HG03060 (cell line): ENCODE results near the gene DCAF5.
"Not testable (repeated sequence)": the region's sequence is repeated elsewhere in the genome, so short reads cannot be mapped to it uniquely, and the experiment has no call there.

Experiments
- ATAC-seq: cut with Tn5 transposase; IDR thresholded peaks from one replicate; pipeline ENCODE4 v1.9.1; 2021; ENCODE audit warnings: low read depth, moderate number of reproducible peaks; ENCODE audit not compliant: unreplicated experiment

DCAF5 gene

DNA sequence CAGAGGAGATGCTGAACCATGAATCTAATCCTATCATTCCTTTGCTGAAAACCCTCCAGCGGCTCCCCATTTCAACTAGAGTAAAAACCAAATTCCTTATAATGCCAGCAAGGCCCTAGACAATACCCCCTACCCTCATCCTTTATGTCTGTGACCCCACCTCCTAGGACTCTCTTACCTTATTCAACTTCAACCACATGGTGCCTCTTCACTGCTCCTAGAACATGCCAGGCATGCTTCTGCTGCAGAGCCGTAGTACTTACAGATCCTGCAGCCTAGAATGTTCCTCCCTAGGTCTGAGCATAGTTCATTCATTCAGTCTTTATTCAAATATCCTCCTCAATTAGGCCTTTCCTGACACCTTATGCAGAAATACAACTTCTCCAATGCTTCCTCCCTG lies 54.9 kb downstream of the DCAF5 start:
- no peak for ATAC-seq

DNA sequence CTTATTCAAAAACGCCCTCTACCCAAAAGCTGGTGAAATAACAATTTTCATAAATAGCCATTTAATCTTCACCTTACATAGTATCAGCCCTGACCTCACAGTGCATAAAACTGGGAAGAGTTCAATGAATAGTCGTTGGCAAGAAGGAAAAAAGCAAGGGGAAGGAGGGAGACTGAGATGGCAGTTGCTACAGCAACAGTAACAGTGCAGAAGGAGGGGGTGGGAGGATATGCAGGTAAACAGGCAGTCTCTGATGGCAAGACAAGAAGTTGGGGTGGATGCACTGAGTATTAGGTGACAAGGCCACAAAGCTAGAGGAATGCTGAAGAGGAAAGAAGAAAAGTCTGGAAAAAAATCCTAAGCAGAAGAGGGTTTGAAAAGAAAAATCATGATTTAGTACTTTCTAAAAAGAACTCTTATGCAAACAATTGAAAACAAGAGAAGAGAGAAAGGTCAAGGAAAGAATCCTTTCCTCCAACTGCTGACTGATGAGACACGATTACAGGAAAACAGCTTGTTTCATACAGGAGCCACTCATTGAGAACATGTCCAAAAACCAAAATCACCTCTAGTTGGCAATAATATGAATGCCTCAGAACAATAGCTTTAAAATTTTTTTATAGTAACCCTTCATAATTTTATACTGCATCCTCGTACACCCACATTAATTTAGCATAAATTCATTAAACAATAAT lies 56.0 kb downstream of the DCAF5 start:
- ATAC-seq: no peak

DNA sequence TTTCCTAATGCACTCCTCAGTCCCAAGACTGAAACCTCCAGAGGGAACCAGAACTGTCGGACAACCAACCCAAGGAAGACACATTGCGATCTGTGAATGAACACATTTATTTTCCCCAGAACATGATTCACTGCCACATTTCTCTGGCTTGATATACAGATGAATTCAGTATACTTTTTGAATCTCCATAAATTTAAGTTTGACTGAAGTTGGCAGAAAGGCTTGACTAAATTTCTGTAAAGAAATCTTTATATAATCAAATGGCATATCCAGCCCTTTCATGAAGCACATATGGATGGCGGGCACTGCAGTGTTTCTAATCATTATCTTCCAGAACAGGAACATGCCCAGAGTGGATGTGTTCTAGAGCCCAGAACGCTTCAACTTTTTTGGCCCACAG lies 56.7 kb downstream of the DCAF5 start:
- ATAC-seq: no peak

DNA sequence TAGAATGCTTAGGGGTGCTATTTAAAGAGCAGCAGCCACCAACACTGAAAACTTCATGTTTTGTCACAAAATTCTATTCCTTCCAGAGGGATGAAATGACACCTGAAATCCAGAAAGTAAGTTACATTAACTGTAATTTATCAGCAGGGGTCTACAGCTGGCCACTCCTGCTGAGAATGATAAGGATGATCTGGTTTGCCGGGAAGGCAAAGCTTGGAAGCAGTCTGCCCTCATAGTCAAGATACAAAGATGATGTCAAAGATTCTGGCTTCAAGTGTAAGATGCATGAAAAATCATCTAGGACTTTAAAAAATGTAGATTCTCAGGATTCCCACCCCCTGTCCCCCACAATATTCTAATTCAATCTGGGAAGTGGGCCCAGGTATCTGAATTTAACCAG lies 58.4 kb downstream of the DCAF5 start:
- ATAC-seq: no peak

DNA sequence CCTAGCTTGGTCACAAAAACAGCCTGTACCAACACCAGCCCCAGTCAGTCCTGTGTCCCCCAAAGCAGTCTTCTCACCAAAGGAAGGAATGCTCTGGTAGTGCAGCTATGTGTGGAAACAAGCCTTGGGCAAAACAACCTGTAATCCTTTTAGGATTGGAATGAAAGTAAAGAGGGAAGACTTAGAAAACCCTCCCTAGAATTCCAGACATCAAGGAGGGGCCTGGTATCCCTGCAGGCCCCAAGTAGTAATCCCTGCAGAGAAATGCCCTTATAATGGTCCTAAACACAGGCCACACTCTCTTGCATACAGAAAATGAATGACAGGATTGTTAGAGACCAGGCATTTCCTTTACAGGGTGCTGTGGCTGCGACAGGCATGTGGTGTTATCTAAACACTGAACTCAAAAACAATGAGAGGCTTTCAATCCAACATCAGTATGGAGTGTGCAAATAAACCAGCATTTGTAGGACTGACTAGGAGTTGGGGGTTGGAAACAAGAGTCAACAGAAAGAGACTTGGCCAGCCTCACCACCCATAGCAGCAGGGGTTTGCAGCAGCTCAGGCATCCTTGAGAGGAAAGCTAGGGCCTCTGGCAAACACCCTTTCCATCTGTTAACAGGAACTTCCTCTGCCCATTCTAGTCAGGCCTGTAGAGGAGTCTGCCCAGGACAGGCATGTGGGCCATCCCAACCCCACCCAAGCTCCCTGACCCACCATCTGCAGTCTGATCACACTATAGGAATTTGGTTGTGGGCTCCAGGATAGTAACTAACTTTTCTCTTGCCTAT lies 59.1 kb downstream of the DCAF5 start:
- ATAC-seq: no peak

DNA sequence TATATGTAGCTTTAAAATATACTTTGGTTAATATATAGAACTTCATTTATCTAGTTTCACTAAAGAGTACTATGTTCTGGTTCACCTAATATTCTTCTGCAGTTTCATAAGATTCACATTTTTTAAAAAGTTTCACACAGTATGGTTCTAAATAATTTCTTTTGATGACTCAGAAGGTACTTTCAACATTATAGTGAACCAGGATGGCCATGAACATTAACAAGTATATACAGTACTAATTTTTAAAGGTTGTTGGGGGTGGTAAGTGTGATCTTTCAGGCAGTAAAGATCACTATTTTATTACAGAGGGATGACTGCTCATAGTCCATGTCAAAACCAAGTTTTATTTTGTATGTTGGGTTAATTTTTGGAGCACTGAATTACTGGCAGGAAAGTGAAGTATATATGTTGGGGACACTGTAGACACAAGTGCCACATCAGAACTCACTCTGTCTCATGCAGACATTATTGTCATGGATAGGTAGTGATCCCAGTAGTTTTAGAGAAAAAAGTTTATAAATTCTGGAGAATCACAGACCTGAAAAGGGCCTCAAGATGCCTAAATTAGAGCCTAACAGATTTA lies 60.0 kb downstream of the DCAF5 start:
- ATAC-seq: no peak

DNA sequence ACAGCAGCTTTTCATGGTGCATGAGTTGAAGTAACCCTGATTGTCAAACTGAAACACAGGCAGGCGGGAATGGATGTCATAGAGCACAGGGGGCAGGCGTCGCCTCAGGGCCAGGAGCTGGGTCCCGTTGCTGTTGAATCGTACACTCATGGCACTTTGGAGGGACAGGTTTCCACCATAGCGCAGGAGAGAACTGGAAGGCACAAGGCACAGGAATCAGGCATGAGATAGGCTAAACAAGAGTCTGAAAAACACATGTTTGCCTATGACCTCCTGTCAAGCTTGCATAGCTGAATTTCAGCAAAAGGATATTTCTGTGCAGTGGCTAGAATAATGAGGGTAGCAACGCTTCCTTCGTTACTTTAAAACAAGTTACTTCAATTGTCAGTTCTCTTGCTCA lies 61.2 kb downstream of the DCAF5 start:
- ATAC-seq: no peak

DNA sequence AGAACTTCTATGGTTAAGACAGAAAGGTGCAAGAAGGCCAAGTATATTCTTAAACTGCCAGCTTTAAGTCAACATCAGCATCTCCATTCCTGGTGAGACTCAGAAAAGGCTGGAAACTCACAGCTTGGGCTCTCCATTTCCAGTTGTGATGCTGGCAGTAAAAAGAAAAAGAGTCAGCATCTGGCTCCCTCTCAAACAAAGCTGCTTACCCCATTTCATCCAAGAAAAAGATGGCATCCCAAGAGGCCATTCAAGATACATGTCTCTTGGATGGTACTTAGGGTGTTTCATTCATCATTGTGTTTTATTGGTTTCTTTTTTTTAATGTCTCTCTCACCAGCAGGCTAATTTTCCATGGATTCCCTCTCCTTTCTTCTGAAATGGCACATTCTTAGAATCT lies 61.9 kb downstream of the DCAF5 start:
- no peak for ATAC-seq

DNA sequence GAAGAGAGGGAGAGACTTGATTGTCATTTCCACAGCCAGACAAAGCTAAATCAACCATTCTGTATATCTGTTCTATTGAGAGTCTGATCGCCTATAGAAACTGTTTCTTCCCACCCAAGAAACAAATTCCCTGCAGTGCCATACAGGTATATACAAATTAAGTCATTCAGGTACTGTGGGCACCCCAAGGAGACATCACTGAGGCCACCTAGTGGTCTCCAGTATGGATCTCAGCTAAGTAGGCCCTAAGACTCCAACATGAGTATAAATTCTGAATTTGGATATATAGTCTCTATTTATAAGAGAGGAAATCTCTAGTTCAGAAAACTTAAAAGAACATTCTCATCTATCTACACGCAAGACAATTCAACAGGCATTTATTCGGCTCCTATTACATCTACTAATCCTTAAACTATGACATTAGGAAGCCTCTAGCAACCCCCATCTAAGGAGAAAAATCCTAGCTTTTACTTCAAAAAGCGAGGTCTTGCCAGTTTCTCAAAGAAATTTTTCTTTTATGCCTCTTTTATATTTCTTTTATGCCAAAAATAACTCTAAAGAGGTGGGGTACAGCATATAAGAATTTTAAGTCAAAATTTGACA lies 62.6 kb downstream of the DCAF5 start:
- ATAC-seq: no peak

DNA sequence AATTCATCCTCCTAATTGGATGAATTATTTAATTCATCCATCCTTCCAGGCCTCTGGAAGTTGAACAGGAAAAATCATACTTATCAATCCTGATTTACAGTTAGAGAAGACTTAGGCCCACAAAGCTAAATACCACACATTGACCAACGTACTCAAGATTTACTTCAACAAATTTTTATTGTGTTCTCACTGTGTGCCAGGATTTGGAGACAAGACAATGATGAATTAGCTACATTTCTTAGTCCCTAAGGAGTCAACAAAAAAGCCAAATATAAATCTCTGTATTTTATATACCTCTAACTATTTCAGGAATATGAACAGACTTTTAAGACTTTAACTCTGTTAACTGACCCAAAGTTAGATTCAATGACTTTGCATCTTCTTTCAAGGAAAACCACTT lies 63.9 kb downstream of the DCAF5 start:
- ATAC-seq: no peak

DNA sequence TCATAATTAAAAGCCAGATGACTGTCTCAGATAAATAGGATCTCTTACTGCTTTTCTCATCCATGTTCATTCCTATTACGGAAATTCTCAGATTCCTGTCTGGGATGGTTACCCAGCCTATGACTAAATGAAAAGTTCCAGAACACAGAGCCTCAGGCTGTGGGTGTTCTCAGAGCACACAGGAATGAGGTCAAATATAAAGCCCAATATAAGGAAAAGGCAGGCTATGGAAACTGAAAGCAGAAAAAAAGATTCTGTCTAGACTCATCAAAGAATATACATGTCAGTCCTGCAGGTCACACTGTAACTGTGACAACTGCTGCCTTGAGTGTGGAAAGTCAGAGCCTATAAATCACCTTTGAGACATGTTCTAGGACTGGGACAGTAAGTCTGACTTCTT lies 64.3 kb downstream of the DCAF5 start:
- ATAC-seq: no peak

DNA sequence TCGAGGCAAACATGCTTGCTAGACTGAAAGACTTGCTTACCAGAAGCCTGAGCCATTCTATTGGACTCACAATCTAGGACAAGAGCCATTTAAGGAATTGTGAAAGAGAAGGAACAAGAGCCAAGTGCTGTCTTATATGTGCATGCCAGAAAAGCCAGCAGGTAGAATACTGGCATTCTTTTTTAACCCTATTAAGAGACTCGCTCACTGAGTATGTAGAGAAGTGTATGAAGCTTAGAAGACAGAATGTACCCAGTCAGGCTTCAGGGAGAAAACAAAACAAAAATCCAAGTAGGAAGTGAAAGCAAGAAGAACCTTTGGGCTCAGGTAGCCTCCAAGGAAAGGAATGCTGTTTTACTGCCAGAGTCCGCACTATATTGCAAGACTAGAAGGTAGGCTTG lies 65.9 kb downstream of the DCAF5 start:
- no peak for ATAC-seq

DNA sequence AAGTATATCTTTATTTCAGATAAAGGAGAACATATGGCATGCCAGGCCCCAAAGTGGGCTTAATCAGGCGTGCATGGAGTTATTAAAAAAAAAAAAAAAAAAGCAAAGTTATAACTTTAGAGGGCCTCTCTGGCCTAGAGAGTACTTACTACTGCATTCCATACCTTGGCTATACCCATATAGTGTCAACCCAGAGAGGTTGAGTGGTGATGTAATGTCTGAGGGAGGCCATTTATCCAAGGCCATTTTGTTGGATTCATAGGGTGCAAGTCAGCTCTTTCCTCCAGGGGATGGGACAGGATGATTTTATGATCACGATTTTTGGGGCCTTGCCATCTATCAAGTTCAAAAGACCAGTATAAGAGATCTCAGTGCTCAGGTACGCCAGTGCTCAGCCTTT lies 66.4 kb downstream of the DCAF5 start:
- no peak for ATAC-seq

DNA sequence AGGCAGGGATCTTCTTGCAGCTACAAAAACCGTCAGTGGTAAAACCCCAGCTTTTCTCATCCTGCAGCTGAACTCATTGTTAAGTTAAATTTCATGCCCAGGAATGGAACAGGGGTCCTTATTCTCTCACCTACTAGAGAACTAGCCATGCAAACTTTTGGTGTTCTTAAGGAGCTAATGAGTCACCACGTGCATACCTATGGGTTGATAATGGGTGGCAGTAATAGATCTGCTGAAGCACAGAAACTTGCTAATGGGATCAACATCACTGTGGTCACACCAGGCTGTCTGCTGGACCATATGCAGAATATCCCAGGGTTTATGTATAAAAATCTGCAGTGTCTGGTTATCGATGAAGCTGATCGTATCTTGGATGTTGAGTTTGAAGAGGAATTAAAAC lies 68.9 kb downstream of the DCAF5 start:
- ATAC-seq: no peak

DNA sequence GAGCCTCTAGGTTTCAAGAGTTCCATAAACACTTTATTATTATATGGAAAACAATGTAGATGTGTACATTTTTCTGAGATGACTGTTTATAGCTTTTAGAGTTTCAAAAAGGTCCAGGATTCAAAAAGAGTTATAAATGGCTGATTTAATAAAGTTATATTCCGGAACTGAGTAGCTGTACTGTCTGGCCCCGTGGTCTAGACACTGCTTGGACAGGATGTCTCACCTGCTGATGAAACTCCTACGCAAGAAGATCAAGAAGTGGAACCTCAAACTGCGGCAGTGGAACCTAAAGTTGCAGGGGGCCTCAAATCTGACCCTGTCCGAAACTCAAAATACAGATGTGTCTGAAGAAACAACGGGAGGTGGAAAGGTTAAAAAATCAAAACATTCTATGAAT lies 69.7 kb downstream of the DCAF5 start:
- no peak for ATAC-seq

DNA sequence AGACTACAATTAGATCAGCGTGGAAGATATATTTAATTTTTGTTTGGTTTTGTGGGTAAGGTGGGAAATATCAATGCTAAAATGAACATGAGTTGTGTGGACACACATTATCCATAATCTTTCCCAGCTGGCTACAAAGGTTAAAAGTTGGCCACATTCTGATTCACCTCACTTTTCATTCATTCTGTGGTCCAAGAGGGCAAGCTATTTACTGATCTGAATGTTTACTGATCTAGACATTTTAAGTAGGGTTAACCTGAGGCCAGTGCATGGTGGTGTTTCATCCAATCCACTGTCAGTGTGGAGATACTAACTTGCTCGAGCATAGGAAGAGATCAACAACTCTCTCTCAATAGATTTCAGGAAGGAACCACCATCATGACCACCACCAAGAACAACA lies 71.6 kb downstream of the DCAF5 start:
- no peak for ATAC-seq

DNA sequence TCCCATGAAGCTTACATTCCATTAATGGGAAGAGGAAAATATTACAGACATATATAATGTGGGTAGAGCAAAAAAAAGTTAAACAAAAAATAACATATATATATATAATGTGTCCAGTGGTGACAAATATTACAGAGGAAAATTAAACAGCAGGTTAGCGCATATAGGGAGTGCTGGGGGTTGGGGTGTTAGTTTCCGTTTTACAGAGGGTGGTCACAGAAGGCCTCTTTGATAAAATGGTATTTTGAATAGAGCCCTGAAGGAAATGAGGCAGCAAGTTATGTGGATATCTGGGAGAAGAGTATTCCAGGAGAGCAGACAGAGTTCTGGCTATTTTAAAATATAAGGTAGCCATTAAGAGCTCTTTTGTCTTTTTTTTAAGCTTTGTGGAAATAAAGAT lies 73.2 kb downstream of the DCAF5 start:
- ATAC-seq: no peak

DNA sequence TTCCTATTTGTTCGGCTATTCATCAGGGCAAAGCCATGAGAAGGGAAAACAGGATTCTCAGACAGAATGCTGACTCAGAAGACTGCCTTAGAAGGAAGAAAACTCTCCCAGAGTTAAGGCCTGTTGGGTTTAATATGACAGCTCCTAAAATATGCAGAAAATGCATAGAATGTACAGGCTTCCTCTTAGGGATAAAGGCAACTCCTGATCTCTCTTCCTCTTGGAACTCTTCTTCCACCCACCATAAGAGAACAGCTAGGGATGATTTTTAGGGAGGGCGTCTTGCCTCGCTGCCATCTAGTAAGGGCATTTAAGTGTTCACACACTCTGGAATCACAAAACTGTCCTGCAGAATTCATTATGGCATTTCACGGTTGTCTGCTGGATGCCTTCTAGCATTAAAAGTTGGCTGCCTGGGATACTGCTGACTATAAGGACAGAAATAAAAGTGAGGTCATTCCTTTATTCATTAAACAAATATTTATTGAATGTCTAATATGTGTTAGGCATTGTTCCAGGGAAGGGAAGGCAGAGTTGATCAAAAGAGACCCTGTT lies 73.7 kb downstream of the DCAF5 start:
- ATAC-seq: no peak

DNA sequence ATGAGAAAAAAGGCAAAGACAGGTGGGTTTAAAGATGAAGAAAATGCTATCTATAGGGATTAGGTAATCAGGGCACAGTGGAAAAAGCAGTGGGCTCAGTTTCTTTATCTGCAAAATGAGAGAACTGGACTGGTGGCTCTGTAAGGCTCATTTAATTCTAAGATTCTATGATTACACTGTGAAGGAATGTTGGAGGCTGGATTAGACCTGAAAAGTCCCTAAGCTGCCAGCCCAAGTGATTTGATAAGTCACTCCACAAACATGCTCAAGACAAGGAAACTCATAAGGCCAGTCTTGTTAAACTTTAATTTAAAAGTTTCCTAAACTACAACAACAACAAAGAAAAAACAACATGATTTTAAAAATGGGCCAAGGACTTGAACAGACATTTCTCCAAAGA lies 75.1 kb downstream of the DCAF5 start:
- no peak for ATAC-seq

DNA sequence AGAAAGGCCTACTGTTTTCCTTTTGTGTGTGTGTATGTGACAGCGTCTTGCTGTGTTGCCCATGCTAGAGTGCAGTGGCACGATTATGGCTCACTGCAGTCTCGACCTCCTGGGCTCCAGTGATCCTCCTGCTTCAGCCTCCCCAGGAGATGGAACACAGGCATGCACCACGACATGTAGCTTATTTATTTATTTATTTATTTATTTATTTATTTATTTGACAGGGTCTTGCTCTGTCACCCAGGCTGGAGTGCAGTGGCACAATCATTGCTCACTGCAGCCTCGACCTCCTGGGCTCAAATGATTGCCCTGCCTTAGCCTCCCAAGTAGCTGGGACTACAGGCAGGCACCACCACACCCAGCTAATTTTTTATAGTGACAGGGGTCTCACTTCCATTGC lies 75.7 kb downstream of the DCAF5 start:
- ATAC-seq: not testable (repeated sequence)

DNA sequence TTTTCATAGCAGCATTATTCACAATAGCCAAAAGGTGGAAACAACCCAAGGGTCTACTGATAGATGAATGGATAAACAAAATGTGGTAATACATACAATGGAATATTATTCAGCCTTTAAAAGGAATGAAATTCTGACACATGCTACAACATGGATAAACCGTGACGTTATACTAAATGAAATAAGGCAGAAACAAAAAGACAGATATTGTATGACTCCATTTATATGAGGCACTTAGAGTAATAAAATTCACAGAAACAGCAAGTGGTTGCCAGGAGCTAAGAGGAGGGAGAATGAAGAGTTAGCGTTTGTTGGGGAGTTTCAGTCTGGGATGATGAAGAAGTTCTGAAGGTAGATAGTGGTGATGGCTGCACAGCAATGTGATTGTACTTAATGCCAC lies 76.6 kb downstream of the DCAF5 start:
- ATAC-seq: no peak
